HepG2 (cell line): ENCODE measurements around the gene NUP93. TPM values are rescaled to one million over a fixed set of nuclear protein-coding genes. Genes with fewer than 3 reads are reported as not detected.

Experiments
- ATAC-seq: fragments of 200-7000 bp; cut with Tn5 transposase; 3 replicates; pipeline ENCODE4 v1.9.1; 2020; ENCODE audit warnings: mild to moderate bottlenecking, moderate library complexity
- BruUV-seq: library from RNA; stranded (reverse); fragments of 400-500 nt; replicated peaks from 2 replicates; lab custom pipeline; 2021; lab: Mats Ljungman, UMichigan
- CTCF ChIA-PET: fragments of 300-600 bp; formaldehyde crosslinking; extraction: SDS; loops from one replicate; lab custom pipeline; 2021; ENCODE audit warnings: low total read pairs, inconsistent platforms, low intra/inter-chr PET ratio; lab: Yijun Ruan, JAX
- POLR2A ChIA-PET: fragments of 350-600 bp; sonication (Branson Sonifier 250); formaldehyde crosslinking; loops from one replicate; lab custom pipeline; 2020; ENCODE audit warnings: antibody characterized with exemption, inconsistent platforms; lab: Yijun Ruan, JAX
- DNase-seq: peaks from one replicate; pipeline ENCODE4 v3.0.0-alpha.2; 2015; ENCODE audit warnings: low spot score
- FAIRE-seq: peaks from 3 replicates; lab custom pipeline; 2011; peaks lifted over from hg19 to GRCh38; lab: Jason Lieb, UNC
- H2AFZ ChIP-seq: one replicate; pipeline ENCODE4 v1.6.1; 2011; ENCODE audit warnings: low read length, inconsistent platforms
- H3K27ac ChIP-seq: fragments of 300-600 bp; 3 replicates; pipeline ENCODE4 v1.8.0; 2011; ENCODE audit warnings: mixed run types, mild to moderate bottlenecking, mixed read lengths, low read length, inconsistent platforms; ENCODE audit not compliant: insufficient read depth; ENCODE audit errors: extremely low read length
- H3K27me3 ChIP-seq, 2 experiments: fragments of 200-600 bp in 1 of 2; 2 replicates in 1 of 2; 3 replicates in 1 of 2; pipeline versions ENCODE4 v1.6.0 to v1.8.0; 2011; ENCODE audit warnings: low read length in 2 of 2, mild to moderate bottlenecking in 2 of 2, moderate library complexity in 2 of 2, inconsistent platforms in 1 of 2; ENCODE audit not compliant: insufficient read depth in 2 of 2, control insufficient read depth in 1 of 2
- H3K36me3 ChIP-seq, 2 experiments: fragments of 200-600 bp in 1 of 2; replicated peaks in 1 of 2; 2 replicates in 1 of 2; 3 replicates in 1 of 2; pipeline versions ENCODE4 v1.5.1 to v1.8.0; 2011; ENCODE audit warnings: low read length in 2 of 2, inconsistent platforms in 1 of 2; ENCODE audit not compliant: insufficient read depth in 2 of 2, control insufficient read depth in 1 of 2
- H3K4me1 ChIP-seq: 2 replicates; pipeline ENCODE4 v1.5.1; 2012; ENCODE audit warnings: low read length, inconsistent platforms; ENCODE audit not compliant: insufficient read depth
- H3K4me2 ChIP-seq: 2 replicates; pipeline ENCODE4 v1.6.0; 2011; ENCODE audit warnings: low read depth, low read length, inconsistent platforms
- H3K4me3 ChIP-seq, 3 experiments: fragments of 200-600 bp in 1 of 3; sonication (generic), shearing (Covaris generic) in 1 of 3; replicated peaks in 1 of 3; 2 replicates each; pipeline ENCODE4 v1.5.1; 2011 to 2016; ENCODE audit warnings: low read length in 3 of 3, inconsistent platforms in 2 of 3, low read depth in 2 of 3, mild to moderate bottlenecking in 2 of 3, control low read depth in 1 of 3, mixed read lengths in 1 of 3; ENCODE audit not compliant: insufficient read depth in 1 of 3
- H3K79me2 ChIP-seq: one replicate; pipeline ENCODE4 v1.6.1; 2011; ENCODE audit warnings: low read length, inconsistent platforms; ENCODE audit not compliant: insufficient read depth
- H3K9ac ChIP-seq: 2 replicates; pipeline ENCODE4 v1.6.0; 2011; ENCODE audit warnings: mild to moderate bottlenecking, low read depth, low read length, inconsistent platforms; ENCODE audit not compliant: insufficient read depth
- H3K9me3 ChIP-seq: 2 replicates; pipeline ENCODE4 v1.5.1; 2012; ENCODE audit warnings: mild to moderate bottlenecking, low read length
- H4K20me1 ChIP-seq: 2 replicates; pipeline ENCODE4 v1.6.0; 2011; ENCODE audit warnings: inconsistent platforms, mild to moderate bottlenecking, low read length, moderate library complexity; ENCODE audit not compliant: insufficient read depth
- ARNT ChIP-seq: fragments of 450-650 bp; IDR thresholded peaks from 2 replicates; pipeline ENCODE4 v1.6.1; 2017
- SOX13 ChIP-seq, 3 experiments: fragments of 450-650 bp in 1 of 3; sonication (generic) in 1 of 3; formaldehyde crosslinking in 1 of 3; IDR thresholded peaks in 2 of 3; conservative IDR thresholded peaks in 1 of 3; 2 replicates each; pipeline versions ENCODE4 v1.5.0 to v1.6.1; 2016 to 2020; ENCODE audit warnings: antibody characterized with exemption in 1 of 3, mild to moderate bottlenecking in 1 of 3, missing compliant biosample characterization in 1 of 3, missing genetic modification reagents in 1 of 3, moderate library complexity in 1 of 3
- ZNF451 ChIP-seq: sonication (generic); formaldehyde crosslinking; IDR thresholded peaks from 2 replicates; pipeline ENCODE4 v1.5.0; 2020; ENCODE audit warnings: mild to moderate bottlenecking, missing genetic modification reagents
- ZNF891 ChIP-seq: sonication (generic); formaldehyde crosslinking; IDR thresholded peaks from 2 replicates; pipeline ENCODE4 v1.5.0; 2020; ENCODE audit warnings: mild to moderate bottlenecking, missing genetic modification reagents
- WGBS: methylation state at CpG from one replicate; pipeline ENCODE4 v1.1.6; 2017; ENCODE audit warnings: low lambda C conversion rate; 5-methylcytosine and 5-hydroxymethylcytosine counted together
- in situ Hi-C: cut with HindIII; loops from 2 replicates; pipeline ENCODE4 v1.10.0; 2017; ENCODE audit warnings: low pct_unique_long_range_greater_than_20kb; ENCODE audit not compliant: extremely low pct_ligation_motif_present
- intact Hi-C: fragments of 100-400 bp; cut with micrococcal nuclease; formaldehyde crosslinking; loops from one replicate; pipeline ENCODE4 v1.10.0; 2022; ENCODE audit not compliant: unreplicated experiment
- polyA plus RNA-seq, 8 experiments: library from polyadenylated mRNA; depleted of rRNA in 3 of 8; stranded (reverse) in 7 of 8; unstranded in 1 of 8; fragments of >200 nt; fragmentation: Illumina TruSeq in 4 of 8; extraction: Trizol in 4 of 8; gene quantifications; 2 replicates each; pipeline versions ENCODE4 v1.2.1 to v1.2.3, GENCODE V29; 2011 to 2016; ENCODE audit warnings: low read depth in 4 of 8, missing spikeins in 1 of 8, mixed read lengths in 1 of 8; ENCODE audit not compliant: insufficient read depth in 1 of 8
- total RNA-seq, 5 experiments: library from RNA; depleted of rRNA; stranded (reverse); fragments of >200 nt; fragmentation: Illumina TruSeq; extraction: Trizol; gene quantifications; 2 replicates each; pipeline ENCODE4 v1.2.3, GENCODE V29; 2016; ENCODE audit warnings: low read depth in 1 of 5
- TF ChIP-seq, protein P1 (sequence below): sonication (generic); formaldehyde crosslinking; IDR thresholded peaks from 2 replicates; pipeline ENCODE4 v1.5.0; 2020; ENCODE audit warnings: missing genetic modification reagents
- TF ChIP-seq, protein P2 (sequence below): sonication (generic); formaldehyde crosslinking; IDR thresholded peaks from 2 replicates; pipeline ENCODE4 v1.4.0; 2020; ENCODE audit warnings: missing genetic modification reagents

NUP93 gene
- total and polyA plus RNA-seq, 2 of the 13 experiments (the other 11 are each of a cell fraction or from before 2014, with no cell fraction given) = 58.5 to 140 TPM

DNA sequence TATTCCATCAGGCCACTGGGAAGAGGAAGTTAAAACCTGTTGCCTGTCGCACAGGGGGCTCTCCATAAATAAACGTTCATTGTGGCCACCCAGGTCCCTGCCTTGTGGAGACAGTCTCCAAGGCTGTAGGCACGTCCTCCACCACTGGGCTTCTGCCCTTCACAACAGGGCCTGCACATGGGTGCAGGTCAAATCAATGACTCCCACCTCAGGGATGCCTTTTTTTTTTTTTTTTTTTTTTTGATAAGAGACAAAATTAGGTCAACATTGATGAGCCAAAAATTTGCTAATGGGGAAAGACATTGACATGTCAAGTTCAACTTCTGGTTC is 122.4 kb downstream of the NUP93 start:
- CTCF ChIA-PET = interaction anchor here (2.4 kb wide), 1 partner anchor 59 kb away, joined by 17 read pairs; no protein-coding TSS in a partner anchor
- intact Hi-C loops = loop anchor here (1.0 kb wide), 1 partner anchor 59 kb away; no protein-coding TSS in a partner anchor
- WGBS = 100% methylated on average over 2 of the region's 3 CpGs
- no peak for DNase-seq
- Histone ChIP-seq H3K4me3 (no peak overlapping the region), H3K9me3 (no peaks in the 10 kb centered on the region), H3K27me3 (no peaks in the 10 kb centered on the region), H3K27ac (no peak overlapping the region), H3K9ac (no peak overlapping the region), H3K4me1 (peaks cover 81% of the 10 kb centered on the region), H3K79me2 (no peaks in the 10 kb centered on the region), H3K36me3 (no peaks in the 10 kb centered on the region), H2AFZ (no peak overlapping the region), H4K20me1 (no peaks in the 10 kb centered on the region), H3K4me2 (no peak overlapping the region)
- in situ Hi-C loops = no loop called here
- BruUV-seq = no TSS peak
- POLR2A ChIA-PET = interaction anchor here (1.4 to 5.3 kb wide), 4 partner anchors 8 to 81 kb away, joined by 4 to 44 read pairs (median 18); no protein-coding TSS in a partner anchor
- no peak for FAIRE-seq
- TF ChIP-seq, protein P1, sequence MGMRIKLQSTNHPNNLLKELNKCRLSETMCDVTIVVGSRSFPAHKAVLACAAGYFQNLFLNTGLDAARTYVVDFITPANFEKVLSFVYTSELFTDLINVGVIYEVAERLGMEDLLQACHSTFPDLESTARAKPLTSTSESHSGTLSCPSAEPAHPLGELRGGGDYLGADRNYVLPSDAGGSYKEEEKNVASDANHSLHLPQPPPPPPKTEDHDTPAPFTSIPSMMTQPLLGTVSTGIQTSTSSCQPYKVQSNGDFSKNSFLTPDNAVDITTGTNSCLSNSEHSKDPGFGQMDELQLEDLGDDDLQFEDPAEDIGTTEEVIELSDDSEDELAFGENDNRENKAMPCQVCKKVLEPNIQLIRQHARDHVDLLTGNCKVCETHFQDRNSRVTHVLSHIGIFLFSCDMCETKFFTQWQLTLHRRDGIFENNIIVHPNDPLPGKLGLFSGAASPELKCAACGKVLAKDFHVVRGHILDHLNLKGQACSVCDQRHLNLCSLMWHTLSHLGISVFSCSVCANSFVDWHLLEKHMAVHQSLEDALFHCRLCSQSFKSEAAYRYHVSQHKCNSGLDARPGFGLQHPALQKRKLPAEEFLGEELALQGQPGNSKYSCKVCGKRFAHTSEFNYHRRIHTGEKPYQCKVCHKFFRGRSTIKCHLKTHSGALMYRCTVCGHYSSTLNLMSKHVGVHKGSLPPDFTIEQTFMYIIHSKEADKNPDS (CRISPR knock-in tag) = no peak
- TF ChIP-seq ARNT (no peak), SOX13 (IDR thresholded peaks at IDR 0.05) (no peak), SOX13 (CRISPR knock-in tag; conservative IDR thresholded peaks at IDR 0.05 in 1 of 2, IDR thresholded peaks at IDR 0.05 in 1 of 2) (no peak), ZNF451 (CRISPR knock-in tag) (no peak), ZNF891 (CRISPR knock-in tag) (no peak)
- TF ChIP-seq, protein P2, sequence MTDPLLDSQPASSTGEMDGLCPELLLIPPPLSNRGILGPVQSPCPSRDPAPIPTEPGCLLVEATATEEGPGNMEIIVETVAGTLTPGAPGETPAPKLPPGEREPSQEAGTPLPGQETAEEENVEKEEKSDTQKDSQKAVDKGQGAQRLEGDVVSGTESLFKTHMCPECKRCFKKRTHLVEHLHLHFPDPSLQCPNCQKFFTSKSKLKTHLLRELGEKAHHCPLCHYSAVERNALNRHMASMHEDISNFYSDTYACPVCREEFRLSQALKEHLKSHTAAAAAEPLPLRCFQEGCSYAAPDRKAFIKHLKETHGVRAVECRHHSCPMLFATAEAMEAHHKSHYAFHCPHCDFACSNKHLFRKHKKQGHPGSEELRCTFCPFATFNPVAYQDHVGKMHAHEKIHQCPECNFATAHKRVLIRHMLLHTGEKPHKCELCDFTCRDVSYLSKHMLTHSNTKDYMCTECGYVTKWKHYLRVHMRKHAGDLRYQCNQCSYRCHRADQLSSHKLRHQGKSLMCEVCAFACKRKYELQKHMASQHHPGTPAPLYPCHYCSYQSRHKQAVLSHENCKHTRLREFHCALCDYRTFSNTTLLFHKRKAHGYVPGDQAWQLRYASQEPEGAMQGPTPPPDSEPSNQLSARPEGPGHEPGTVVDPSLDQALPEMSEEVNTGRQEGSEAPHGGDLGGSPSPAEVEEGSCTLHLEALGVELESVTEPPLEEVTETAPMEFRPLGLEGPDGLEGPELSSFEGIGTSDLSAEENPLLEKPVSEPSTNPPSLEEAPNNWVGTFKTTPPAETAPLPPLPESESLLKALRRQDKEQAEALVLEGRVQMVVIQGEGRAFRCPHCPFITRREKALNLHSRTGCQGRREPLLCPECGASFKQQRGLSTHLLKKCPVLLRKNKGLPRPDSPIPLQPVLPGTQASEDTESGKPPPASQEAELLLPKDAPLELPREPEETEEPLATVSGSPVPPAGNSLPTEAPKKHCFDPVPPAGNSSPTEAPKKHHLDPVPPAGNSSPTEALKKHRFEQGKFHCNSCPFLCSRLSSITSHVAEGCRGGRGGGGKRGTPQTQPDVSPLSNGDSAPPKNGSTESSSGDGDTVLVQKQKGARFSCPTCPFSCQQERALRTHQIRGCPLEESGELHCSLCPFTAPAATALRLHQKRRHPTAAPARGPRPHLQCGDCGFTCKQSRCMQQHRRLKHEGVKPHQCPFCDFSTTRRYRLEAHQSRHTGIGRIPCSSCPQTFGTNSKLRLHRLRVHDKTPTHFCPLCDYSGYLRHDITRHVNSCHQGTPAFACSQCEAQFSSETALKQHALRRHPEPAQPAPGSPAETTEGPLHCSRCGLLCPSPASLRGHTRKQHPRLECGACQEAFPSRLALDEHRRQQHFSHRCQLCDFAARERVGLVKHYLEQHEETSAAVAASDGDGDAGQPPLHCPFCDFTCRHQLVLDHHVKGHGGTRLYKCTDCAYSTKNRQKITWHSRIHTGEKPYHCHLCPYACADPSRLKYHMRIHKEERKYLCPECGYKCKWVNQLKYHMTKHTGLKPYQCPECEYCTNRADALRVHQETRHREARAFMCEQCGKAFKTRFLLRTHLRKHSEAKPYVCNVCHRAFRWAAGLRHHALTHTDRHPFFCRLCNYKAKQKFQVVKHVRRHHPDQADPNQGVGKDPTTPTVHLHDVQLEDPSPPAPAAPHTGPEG (CRISPR knock-in tag) = no peak
- ATAC-seq = no peak
